ENCODE results near the gene KCNT1. TPM values are rescaled to one million over a fixed set of nuclear protein-coding genes. Genes with fewer than 3 reads are reported as not detected.

KCNT1 gene
- total RNA-seq, 1 experiment from 2014 or later, result not detected

GRCh38 chr9:135818718-135819475, 116.9 kb downstream of the KCNT1 start:
- no peak for DNase-seq (ENCODE audit: low spot score)

- DNase-seq (ENCODE audit: low spot score), result no peak
Measured at GRCh38 chr9:135819905-135820304, 117.9 kb downstream of the KCNT1 start.

GRCh38 chr9:135820661-135821060, 118.7 kb downstream of the KCNT1 start:
- no peak for DNase-seq (ENCODE audit: low spot score)

GRCh38 chr9:135821116-135821515, 119.1 kb downstream of the KCNT1 start:
- no peak for DNase-seq (ENCODE audit: low spot score)

- DNase-seq (ENCODE audit: low spot score), result no peak
Measured at GRCh38 chr9:135821733-135822373, 119.9 kb downstream of the KCNT1 start.

- DNase-seq (ENCODE audit: low spot score), result no peak
Measured at GRCh38 chr9:135822374-135822755, 120.4 kb downstream of the KCNT1 start.

- no peak for DNase-seq (ENCODE audit: low spot score)
Measured at GRCh38 chr9:135823036-135823435, 121.1 kb downstream of the KCNT1 start.

GRCh38 chr9:135825435-135826187, 123.6 kb downstream of the KCNT1 start:
- no peak for DNase-seq (ENCODE audit: low spot score)

- no peak for DNase-seq (ENCODE audit: low spot score)
Measured at GRCh38 chr9:135826188-135826545, 124.2 kb downstream of the KCNT1 start.

GRCh38 chr9:135827301-135827700, 125.3 kb downstream of the KCNT1 start:
- no peak for DNase-seq (ENCODE audit: low spot score)

- no peak for DNase-seq (ENCODE audit: low spot score)
Measured at GRCh38 chr9:135827866-135828580, 126.0 kb downstream of the KCNT1 start.

- no peak for DNase-seq (ENCODE audit: low spot score)
Measured at GRCh38 chr9:135828656-135829055, 126.7 kb downstream of the KCNT1 start.

GRCh38 chr9:135830496-135830895, 128.5 kb downstream of the KCNT1 start:
- no peak for DNase-seq (ENCODE audit: low spot score)

- no peak for DNase-seq (ENCODE audit: low spot score)
Measured at GRCh38 chr9:135833864-135834263, 131.9 kb downstream of the KCNT1 start.

GRCh38 chr9:135835131-135835530, 133.1 kb downstream of the KCNT1 start:
- DNase-seq (ENCODE audit: low spot score), result no peak

GRCh38 chr9:135839516-135839915, 137.5 kb downstream of the KCNT1 start:
- DNase-seq (ENCODE audit: low spot score), result no peak

- DNase-seq (ENCODE audit: low spot score), result no peak
Measured at GRCh38 chr9:135840107-135840506, 138.1 kb downstream of the KCNT1 start.

- no peak for DNase-seq (ENCODE audit: low spot score)
Measured at GRCh38 chr9:135840539-135840938, 138.6 kb downstream of the KCNT1 start.
